K562 (cell line): ENCODE results near the gene LHPP. TPM values are rescaled to one million over a fixed set of nuclear protein-coding genes. Genes with fewer than 3 reads are reported as not detected.
A peak's percentile ranks its signal among the peaks of the same experiment; 100 is the strongest.

Source experiments
- ATAC-seq: fragments of 200-7000 bp; cut with Tn5 transposase; 3 replicates; pipeline ENCODE4 v1.9.1; 2020; ENCODE audit warnings: moderate library complexity
- BruUV-seq: library from RNA; stranded (reverse); fragments of 400-500 nt; replicated peaks from 2 replicates; lab custom pipeline; 2021; lab: Mats Ljungman, UMichigan
- CTCF ChIA-PET: fragments of 300-600 bp; formaldehyde crosslinking; extraction: SDS; loops from one replicate; lab custom pipeline; 2021; ENCODE audit warnings: low intra/inter-chr PET ratio; lab: Yijun Ruan, JAX
- POLR2A ChIA-PET: fragments of 300-600, 350-650 bp; sonication (Branson Sonifier 250); formaldehyde crosslinking; extraction: SDS; loops from one replicate; lab custom pipeline; 2021; ENCODE audit warnings: antibody characterized with exemption, inconsistent platforms; lab: Yijun Ruan, JAX
- DNase-seq, 4 experiments: peaks; one replicate each; pipeline versions ENCODE4 v3.0.0 to v3.0.0-alpha.2; 2011 to 2018; ENCODE audit warnings: low spot score in 3 of 4, mixed read lengths in 3 of 4; ENCODE audit errors: extremely low read depth in 1 of 4
- FAIRE-seq: peaks from 2 replicates; lab custom pipeline; 2011; peaks lifted over from hg19 to GRCh38; lab: Jason Lieb, UNC
- H2AFZ ChIP-seq: 2 replicates; pipeline ENCODE4 v1.6.0; 2011; ENCODE audit warnings: low read depth, low read length, control low read depth, inconsistent platforms
- H3K27ac ChIP-seq: fragments of 200-600 bp; 3 replicates; pipeline ENCODE4 v1.8.0; 2011; ENCODE audit warnings: low read depth, mild to moderate bottlenecking, control low read depth, inconsistent platforms, low read length, moderate library complexity, mixed read lengths; ENCODE audit errors: extremely low read depth
- H3K27me3 ChIP-seq, 2 experiments: fragments of 300-600 bp in 1 of 2; 2 replicates in 1 of 2; 3 replicates in 1 of 2; pipeline versions ENCODE4 v1.6.0 to v1.8.0; 2011; ENCODE audit warnings: inconsistent platforms in 2 of 2, low read length in 2 of 2, mild to moderate bottlenecking in 1 of 2, mixed read lengths in 1 of 2, moderate library complexity in 1 of 2; ENCODE audit not compliant: control insufficient read depth in 2 of 2, insufficient read depth in 2 of 2
- H3K36me3 ChIP-seq: fragments of 300-600 bp; 3 replicates; pipeline ENCODE4 v1.8.0; 2011; ENCODE audit warnings: mild to moderate bottlenecking, low read length, inconsistent platforms; ENCODE audit not compliant: control insufficient read depth, insufficient read depth
- H3K4me1 ChIP-seq, 2 experiments: fragments of 200-600 bp in 1 of 2; replicated peaks in 1 of 2; 2 replicates in 1 of 2; 3 replicates in 1 of 2; pipeline versions ENCODE4 v1.5.1 to v1.8.0; 2011; ENCODE audit warnings: inconsistent platforms in 2 of 2, low read length in 2 of 2, mild to moderate bottlenecking in 1 of 2, mixed read lengths in 1 of 2, moderate library complexity in 1 of 2; ENCODE audit not compliant: control insufficient read depth in 2 of 2, insufficient read depth in 2 of 2
- H3K4me2 ChIP-seq: 2 replicates; pipeline ENCODE4 v1.6.1; 2011; ENCODE audit warnings: low read length, control low read depth, inconsistent platforms, mixed read lengths; ENCODE audit not compliant: insufficient read depth
- H3K4me3 ChIP-seq: fragments of 200-600 bp; sonication (generic), shearing (Covaris generic); 2 replicates; pipeline ENCODE4 v1.5.1; 2016; ENCODE audit warnings: control low read depth, inconsistent platforms
- H3K79me2 ChIP-seq: fragments of 200-600 bp; 3 replicates; pipeline ENCODE4 v1.8.0; 2011; ENCODE audit warnings: low read length, inconsistent platforms; ENCODE audit not compliant: control insufficient read depth, insufficient read depth
- H3K9ac ChIP-seq, 2 experiments: 2 replicates each; pipeline versions ENCODE4 v1.6.0 to v1.6.1; 2011; ENCODE audit warnings: low read depth in 2 of 2, low read length in 2 of 2, control low read depth in 1 of 2, inconsistent platforms in 1 of 2, mild to moderate bottlenecking in 1 of 2, mixed read lengths in 1 of 2; ENCODE audit not compliant: insufficient read depth in 1 of 2
- H3K9me1 ChIP-seq: one replicate; pipeline ENCODE4 v1.6.0; 2011; ENCODE audit warnings: inconsistent platforms, mild to moderate bottlenecking, low read length, moderate library complexity; ENCODE audit not compliant: control insufficient read depth, insufficient read depth
- H3K9me3 ChIP-seq: replicated peaks from 2 replicates; pipeline ENCODE4 v1.5.1; 2011; ENCODE audit warnings: low read depth, low read length, inconsistent platforms; ENCODE audit not compliant: control insufficient read depth, insufficient read depth
- H4K20me1 ChIP-seq: replicated peaks from 2 replicates; pipeline ENCODE4 v1.6.1; 2011; ENCODE audit warnings: low read length, inconsistent platforms, mixed read lengths; ENCODE audit not compliant: control insufficient read depth, insufficient read depth
- ARHGAP35 ChIP-seq: fragments of 450-650 bp; IDR thresholded peaks from 2 replicates; pipeline ENCODE4 v1.6.1; 2018; ENCODE audit not compliant: partially characterized antibody
- ARNT ChIP-seq, 2 experiments: fragments of 450-650 bp; IDR thresholded peaks; 2 replicates each; pipeline ENCODE4 v1.6.1; 2016; ENCODE audit warnings: mild to moderate bottlenecking in 1 of 2
- BDP1 ChIP-seq: IDR thresholded peaks from 3 replicates; pipeline ENCODE4 v1.6.1; 2011; ENCODE audit not compliant: insufficient read length, insufficient read depth
- CGGBP1 ChIP-seq: fragments of 250-450 bp; sonication (Bioruptor Pico); IDR thresholded peaks from 2 replicates; pipeline ENCODE4 v1.9.0; 2021; ENCODE audit warnings: mild to moderate bottlenecking
- KDM2B ChIP-seq: fragments of 250-450 bp; sonication (Bioruptor Pico); IDR thresholded peaks from 2 replicates; pipeline ENCODE4 v1.8.0; 2021; ENCODE audit warnings: mild to moderate bottlenecking, moderate library complexity
- KLF1 ChIP-seq: fragments of 450-650 bp; IDR thresholded peaks from 2 replicates; pipeline ENCODE4 v1.6.1; 2016; ENCODE audit warnings: missing genetic modification characterization, missing compliant biosample characterization
- MTF1 ChIP-seq: fragments of 250-450 bp; sonication (Bioruptor Pico); IDR thresholded peaks from 2 replicates; pipeline ENCODE4 v1.9.0; 2021; ENCODE audit warnings: moderate library complexity, mild to moderate bottlenecking, inconsistent platforms, borderline replicate concordance
- NBN ChIP-seq: fragments of 450-650 bp; IDR thresholded peaks from 2 replicates; pipeline ENCODE4 v1.6.1; 2016; ENCODE audit warnings: low read depth, mild to moderate bottlenecking
- NONO ChIP-seq, 2 experiments: fragments of 200-400 bp in 1 of 2; fragments of 450-650 bp in 1 of 2; formaldehyde crosslinking in 1 of 2; IDR thresholded peaks; 2 replicates each; pipeline ENCODE4 v1.6.1; 2017; ENCODE audit warnings: low read depth in 2 of 2, mild to moderate bottlenecking in 2 of 2, moderate library complexity in 2 of 2, low read length in 1 of 2
- NR3C1 ChIP-seq: sonication (generic); formaldehyde crosslinking; IDR thresholded peaks from 2 replicates; pipeline ENCODE4 v1.8.1; 2022; ENCODE audit warnings: missing genetic modification reagents
- SETDB1 ChIP-seq: IDR thresholded peaks from one replicate; pipeline ENCODE4 v1.6.1; 2012; ENCODE audit warnings: low read length, control low read depth, inconsistent platforms
- SMARCE1 ChIP-seq: fragments of 450-650 bp; IDR thresholded peaks from 2 replicates; pipeline ENCODE4 v1.7.1; 2016; ENCODE audit warnings: mild to moderate bottlenecking
- SRF ChIP-seq, 2 experiments: fragments of 250-450, 450-650 bp in 1 of 2; sonication (Bioruptor Pico) in 1 of 2; sonication (generic) in 1 of 2; formaldehyde crosslinking; IDR thresholded peaks; 2 replicates each; pipeline versions ENCODE4 v1.5.0 to v1.5.1; 2020 to 2022; ENCODE audit warnings: mild to moderate bottlenecking in 1 of 2, missing genetic modification reagents in 1 of 2
- STAT5B ChIP-seq: fragments of 250-450 bp; sonication (Bioruptor Pico); IDR thresholded peaks from 2 replicates; pipeline ENCODE4 v1.8.0; 2021; ENCODE audit warnings: mild to moderate bottlenecking, inconsistent platforms
- TRIM24 ChIP-seq, 2 experiments: fragments of 450-650 bp; IDR thresholded peaks; 2 replicates each; pipeline ENCODE4 v1.6.1; 2016
- ZNF134 ChIP-seq: fragments of 250-450 bp; sonication (Bioruptor Pico); conservative IDR thresholded peaks from 2 replicates; pipeline ENCODE4 v1.4.0; 2020
- ZNF282 ChIP-seq: sonication (generic); formaldehyde crosslinking; IDR thresholded peaks from 2 replicates; pipeline ENCODE4 v1.8.1; 2023; ENCODE audit warnings: missing genetic modification reagents
- WGBS: fragments of 100-300 bp; shearing (Covaris generic); methylation state at CpG from one replicate; pipeline ENCODE4 v1.1.6; 2016; ENCODE audit warnings: low coverage, mixed read lengths; ENCODE audit not compliant: insufficient coverage; ENCODE audit errors: missing lambda C conversion rate; 5-methylcytosine and 5-hydroxymethylcytosine counted together
- in situ Hi-C: fragments of 300-500 bp; cut with MboI; formaldehyde crosslinking; loops from 4 replicates; pipeline ENCODE4 v1.15.0; 2018; ENCODE audit warnings: inconsistent platforms, mixed read lengths
- intact Hi-C: fragments of 100-400 bp; cut with micrococcal nuclease; formaldehyde crosslinking; loops from 2 replicates; pipeline ENCODE4 v1.14.2; 2022
- polyA plus RNA-seq, 8 experiments: library from polyadenylated mRNA; depleted of rRNA in 4 of 8; stranded (reverse) in 5 of 8; unstranded in 3 of 8; fragments of >200 nt; fragmentation: Nextera tagmentation in 2 of 8; fragmentation: Illumina TruSeq in 1 of 8; extraction: Ambion mirVana in 2 of 8; extraction: Trizol in 1 of 8; gene quantifications; 2 replicates each; pipeline versions ENCODE4 v1.2.1 to v1.2.3, GENCODE V29; 2011 to 2014; ENCODE audit warnings: inconsistent platforms in 1 of 8, missing spikeins in 1 of 8
- total RNA-seq, 7 experiments: library from RNA; depleted of rRNA in 6 of 7; stranded (reverse); fragments of >200 nt in 6 of 7; fragmentation: Illumina TruSeq in 2 of 7; extraction: Trizol in 2 of 7; gene quantifications; 2 replicates each; pipeline versions ENCODE4 v1.2.1 to v1.2.3, GENCODE V29; 2011 to 2021; ENCODE audit warnings: low replicate concordance in 1 of 7

LHPP gene
- total and polyA plus RNA-seq, 9 of the 15 experiments (the other 6 are each of a cell fraction or from before 2014, with no cell fraction given) = 0.34 to 7.4 (median 3.0) TPM

DNA sequence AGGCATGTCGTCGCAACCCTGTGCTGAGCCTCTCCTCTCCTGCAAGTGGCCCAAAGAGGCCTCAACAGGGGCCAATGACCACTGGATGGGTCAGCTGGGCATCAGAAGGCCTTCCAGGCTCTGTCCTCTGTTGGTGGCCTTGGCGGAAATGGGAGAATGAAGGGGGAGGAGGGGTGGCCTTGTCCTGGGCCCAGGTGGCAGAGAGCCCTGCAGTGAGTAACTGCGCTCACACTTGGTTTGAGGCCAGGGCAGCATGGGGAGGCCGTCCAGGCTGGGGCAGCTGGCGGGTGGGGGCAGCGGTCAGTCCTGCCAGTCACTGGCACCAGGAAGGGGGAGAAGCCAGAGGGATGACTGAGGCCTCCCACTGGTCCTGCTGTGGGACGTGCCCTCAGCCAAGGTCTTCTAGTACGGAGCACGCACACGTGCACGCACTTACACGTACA lies 59.8 kb downstream of the LHPP start:
- Histone ChIP-seq H3K79me2 (no peaks in the 10 kb centered on the region), H3K4me1 (peaks cover 0 to 40% of the 10 kb centered on the region in 2 experiments; a peak in 2 of 5 replicates), H3K4me3 (no peak overlapping the region), H3K9me3 (no peaks in the 10 kb centered on the region), H2AFZ (no peak overlapping the region), H3K27me3 (peaks cover 0 to 19% of the 10 kb centered on the region in 2 experiments; a peak in 3 of 5 replicates), H4K20me1 (no peaks in the 10 kb centered on the region), H3K27ac (no peak overlapping the region), H3K9me1 (no peaks in the 10 kb centered on the region), H3K9ac (peak overlapping the region in 1 of 2 experiments; percentile 4; a peak in 1 of 4 replicates), H3K36me3 (no peaks in the 10 kb centered on the region), H3K4me2 (no peak overlapping the region)
- ATAC-seq (no peak), DNase-seq (no peak), FAIRE-seq (no peak)
- 67% methylated on average over 1 of the region's 13 CpGs for WGBS
- CTCF ChIA-PET = no interaction called here
- in situ Hi-C loops = loop anchor here (25.0 kb wide), 1 partner anchor 509 kb away; no protein-coding TSS in a partner anchor
- POLR2A ChIA-PET = no interaction called here
- no TSS peak for BruUV-seq
- no peak for TF ChIP-seq KLF1 (tag)
- TF ChIP-seq NONO (IDR thresholded peaks at IDR 0.05; ENCODE audit: low read depth in 2 of 2, low read length in 1 of 2) = no peak
- TF ChIP-seq MTF1 = no peak
- no peak for TF ChIP-seq SMARCE1
- no peak for TF ChIP-seq BDP1
- no peak for TF ChIP-seq SRF (CRISPR knock-in tag; IDR thresholded peaks at IDR 0.05)
- no peak for TF ChIP-seq ZNF282 (CRISPR knock-in tag)
- TF ChIP-seq TRIM24 (IDR thresholded peaks at IDR 0.05) = no peak
- no peak for TF ChIP-seq NBN
- TF ChIP-seq ZNF134 (CRISPR knock-in tag) = no peak
- no peak for TF ChIP-seq KDM2B
- TF ChIP-seq STAT5B (CRISPR knock-in tag) = no peak
- TF ChIP-seq ARNT (IDR thresholded peaks at IDR 0.05) = no peak
- TF ChIP-seq NR3C1 = no peak
- TF ChIP-seq CGGBP1 (CRISPR knock-in tag) = no peak
- TF ChIP-seq SETDB1 = no peak
- no peak for TF ChIP-seq ARHGAP35
- intact Hi-C loops = no loop called here
